ENCODE results near the gene SORBS1.

SORBS1 gene

DNA sequence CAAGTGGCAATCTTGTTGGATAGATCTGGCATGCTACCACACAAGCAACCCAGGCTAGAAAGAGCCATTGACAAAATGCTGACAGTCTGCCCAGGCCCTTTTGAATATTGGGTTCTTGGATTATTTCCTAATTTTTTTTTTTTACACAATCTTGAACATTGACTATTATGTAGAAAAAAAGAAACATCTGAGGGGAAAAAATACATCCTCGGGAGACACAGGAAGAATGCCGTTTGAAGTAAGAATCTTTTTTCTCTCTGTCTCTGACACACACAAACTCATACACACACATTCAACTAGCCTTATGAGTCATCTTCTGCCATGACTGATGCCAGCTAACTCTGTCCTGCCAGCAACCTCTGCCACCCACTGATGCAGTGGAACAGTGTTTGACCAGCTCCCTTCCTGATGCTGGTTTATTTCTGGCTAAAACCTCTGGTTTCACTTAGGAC lies 47.2 kb downstream of the SORBS1 start:
- no CpG with 5 or more reads among the region's 2 CpGs for WGBS, 2 experiments (ENCODE audit: insufficient coverage in 2 of 2)

DNA sequence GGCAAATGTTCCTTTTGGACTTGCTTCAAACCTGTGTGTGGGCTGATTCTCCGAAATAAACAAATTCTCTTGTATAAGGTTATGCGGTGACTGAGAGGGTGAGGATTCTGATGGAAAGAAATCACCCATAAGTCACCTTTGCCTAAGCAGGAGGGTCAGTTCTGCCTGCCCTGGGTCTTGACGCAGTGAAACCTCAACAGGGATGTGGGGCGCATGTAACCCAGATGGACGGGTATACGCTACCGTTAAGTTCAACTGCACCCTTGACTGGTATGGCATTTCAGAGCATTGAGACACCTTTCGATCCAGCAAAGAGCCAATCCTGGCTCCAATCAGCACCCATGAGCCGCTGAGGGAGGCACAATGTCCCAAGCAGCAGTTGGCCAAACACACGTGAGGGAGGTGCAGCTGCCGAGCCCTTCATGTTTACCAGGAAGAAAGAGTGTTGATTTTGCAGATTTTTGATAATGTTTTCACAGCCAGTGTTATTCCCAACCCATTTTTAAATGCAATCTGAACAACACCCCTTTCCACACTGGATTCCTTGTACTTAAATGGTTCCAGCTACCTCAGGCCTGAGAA lies 48.1 kb downstream of the SORBS1 start:
- 97% methylated on average over 8 to 10 of the region's 11 CpGs for WGBS, 2 experiments (ENCODE audit: insufficient coverage in 2 of 2)
- H3K4me1 ChIP-seq (ENCODE audit: control insufficient read depth, insufficient read depth, low read length, poor library complexity, severe bottlenecking), result peaks cover 29% of the 10 kb centered on the region
- no peaks in the 10 kb centered on the region for H3K9me3 ChIP-seq (ENCODE audit: control insufficient read depth, low read length)
- H3K36me3 ChIP-seq (ENCODE audit: control insufficient read depth, insufficient read depth, low read length), result no peaks in the 10 kb centered on the region
- no peak overlapping the region for H3K27ac ChIP-seq (ENCODE audit: low read depth, low read length, severe bottlenecking)
- H3K4me3 ChIP-seq (ENCODE audit: extremely low read depth, insufficient read depth, low read length, poor library complexity, severe bottlenecking), result no peak overlapping the region

More for the DNA sequence above, 47.2 kb downstream of the SORBS1 start:
- H3K9me3 ChIP-seq (ENCODE audit: control insufficient read depth, low read length), result no peaks in the 10 kb centered on the region
- peaks cover 25% of the 10 kb centered on the region for H3K4me1 ChIP-seq (ENCODE audit: control insufficient read depth, insufficient read depth, low read length, poor library complexity, severe bottlenecking)
- H3K4me3 ChIP-seq (ENCODE audit: extremely low read depth, insufficient read depth, low read length, poor library complexity, severe bottlenecking), result no peak overlapping the region
- H3K27ac ChIP-seq (ENCODE audit: low read depth, low read length, severe bottlenecking), result no peak overlapping the region
- H3K36me3 ChIP-seq (ENCODE audit: control insufficient read depth, insufficient read depth, low read length), result no peaks in the 10 kb centered on the region

DNA sequence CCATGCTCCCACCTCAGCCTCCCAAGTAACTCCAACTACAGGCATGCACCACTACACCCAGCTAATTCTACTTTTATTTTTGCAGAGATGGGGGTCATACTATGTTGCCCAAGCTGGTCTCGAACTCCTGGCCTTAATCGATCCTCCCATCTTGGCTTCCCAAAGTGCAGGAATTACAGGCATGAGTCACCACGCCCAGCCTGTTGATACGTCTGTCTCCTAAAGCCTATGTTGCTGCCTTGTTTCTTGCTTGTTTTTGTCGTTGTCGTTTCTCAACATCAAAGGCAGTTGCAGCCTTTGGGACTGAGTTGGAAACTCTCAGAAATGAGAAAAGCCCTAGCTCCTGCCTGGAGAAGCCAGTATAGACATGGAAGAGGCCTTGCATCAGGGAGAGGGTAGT lies 49.9 kb downstream of the SORBS1 start:
- Histone ChIP-seq H3K27ac (ENCODE audit: low read depth, low read length, severe bottlenecking) (no peak overlapping the region), H3K4me3 (ENCODE audit: extremely low read depth, insufficient read depth, low read length, poor library complexity, severe bottlenecking) (no peak overlapping the region), H3K9me3 (ENCODE audit: control insufficient read depth, low read length) (no peaks in the 10 kb centered on the region), H3K4me1 (ENCODE audit: control insufficient read depth, insufficient read depth, low read length, poor library complexity, severe bottlenecking) (peaks cover 25% of the 10 kb centered on the region), H3K36me3 (ENCODE audit: control insufficient read depth, insufficient read depth, low read length) (no peaks in the 10 kb centered on the region)
- WGBS, 2 experiments (ENCODE audit: insufficient coverage in 2 of 2), result 74 to 76% methylated on average over 6 of the region's 6 CpGs

DNA sequence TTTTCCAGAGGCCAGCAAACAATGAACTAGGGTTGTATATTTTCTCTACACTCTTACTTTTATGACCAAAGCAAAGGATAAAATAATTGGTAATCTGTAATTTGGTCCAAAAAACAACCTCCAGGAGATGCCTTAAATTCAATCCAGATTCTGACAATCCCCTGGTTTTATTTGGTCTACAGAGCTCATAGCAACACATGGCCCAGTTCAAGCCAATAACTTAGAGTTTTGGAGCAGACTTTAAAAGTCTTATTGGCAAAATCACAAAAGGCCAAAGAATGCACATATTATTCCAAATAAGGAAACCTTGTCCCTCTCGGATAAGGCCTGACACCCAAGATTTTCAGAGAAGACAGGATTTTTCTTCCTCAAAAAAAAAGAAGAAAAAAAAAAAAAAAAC lies 51.9 kb downstream of the SORBS1 start:
- Histone ChIP-seq H3K4me3 (ENCODE audit: extremely low read depth, insufficient read depth, low read length, poor library complexity, severe bottlenecking) (no peak overlapping the region), H3K4me1 (ENCODE audit: control insufficient read depth, insufficient read depth, low read length, poor library complexity, severe bottlenecking) (peaks cover 25% of the 10 kb centered on the region), H3K27ac (ENCODE audit: low read depth, low read length, severe bottlenecking) (peak overlapping the region; percentile 83), H3K36me3 (ENCODE audit: control insufficient read depth, insufficient read depth, low read length) (no peaks in the 10 kb centered on the region), H3K9me3 (ENCODE audit: control insufficient read depth, low read length) (no peaks in the 10 kb centered on the region)
- 100% methylated on average over 1 of the region's 1 CpG; no CpG with 5 or more reads in 1 of the 2 experiments for WGBS, 2 experiments (ENCODE audit: insufficient coverage in 2 of 2)

DNA sequence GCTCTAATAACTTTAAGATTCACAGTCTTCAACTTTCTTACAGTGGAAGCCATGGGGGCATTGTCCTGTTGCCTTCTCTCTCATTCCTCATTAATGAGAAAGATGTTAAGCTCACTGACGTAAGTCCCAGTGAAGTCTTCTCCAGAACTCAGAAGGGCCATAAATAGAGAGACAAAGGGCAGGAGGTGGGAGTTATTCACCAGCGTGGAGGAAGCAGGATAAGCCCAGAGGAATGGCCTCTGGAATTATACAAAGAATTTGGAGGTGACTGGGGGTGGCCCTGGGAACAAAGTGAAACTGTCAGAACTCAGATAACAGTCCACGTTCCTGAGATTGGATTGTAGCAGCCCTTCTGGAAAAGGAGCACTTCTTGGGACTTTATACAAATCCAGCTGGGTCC lies 52.4 kb downstream of the SORBS1 start:
- H3K4me1 ChIP-seq (ENCODE audit: control insufficient read depth, insufficient read depth, low read length, poor library complexity, severe bottlenecking), result peaks cover 24% of the 10 kb centered on the region
- H3K36me3 ChIP-seq (ENCODE audit: control insufficient read depth, insufficient read depth, low read length), result no peaks in the 10 kb centered on the region
- H3K27ac ChIP-seq (ENCODE audit: low read depth, low read length, severe bottlenecking), result peak overlapping the region; percentile 83
- no peak overlapping the region for H3K4me3 ChIP-seq (ENCODE audit: extremely low read depth, insufficient read depth, low read length, poor library complexity, severe bottlenecking)
- H3K9me3 ChIP-seq (ENCODE audit: control insufficient read depth, low read length), result no peaks in the 10 kb centered on the region
- WGBS, 2 experiments (ENCODE audit: insufficient coverage in 2 of 2), result 27 to 51% methylated on average over 3 of the region's 3 CpGs

DNA sequence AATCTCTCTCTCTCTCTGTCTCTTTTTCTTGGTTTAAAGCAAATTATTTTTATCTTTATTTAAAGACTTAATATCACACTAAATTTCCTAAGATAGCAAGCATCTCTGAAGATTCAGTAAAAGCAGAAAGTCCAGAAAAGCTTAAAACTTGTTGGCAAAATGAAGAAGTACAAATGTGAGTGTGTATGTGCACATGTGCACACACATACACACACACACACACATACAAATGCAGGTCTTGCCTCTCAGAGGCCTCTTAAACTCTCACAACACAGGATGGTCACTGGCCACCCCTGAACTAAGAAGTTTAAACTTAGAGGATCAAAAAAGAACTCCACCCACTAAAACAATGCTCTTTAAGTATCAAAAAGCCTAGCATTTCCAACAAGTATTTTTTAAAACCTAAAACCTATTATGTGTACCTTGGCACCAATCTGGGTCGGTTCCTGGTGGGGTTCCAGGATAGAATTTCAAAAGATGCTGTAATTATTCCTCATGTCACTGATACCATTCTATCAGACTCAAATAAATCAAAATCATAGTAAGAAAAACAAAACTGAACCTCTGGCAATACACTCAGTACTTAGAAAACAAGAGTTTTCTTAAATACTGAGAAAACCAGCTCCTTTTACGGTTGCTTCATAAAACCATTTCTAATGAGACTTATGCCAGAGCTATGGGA lies 55.0 kb downstream of the SORBS1 start:
- 90% methylated on average over 1 of the region's 2 CpGs; no CpG with 5 or more reads in 1 of the 2 experiments for WGBS, 2 experiments (ENCODE audit: insufficient coverage in 2 of 2)
- H3K27ac ChIP-seq (ENCODE audit: low read depth, low read length, severe bottlenecking), result no peak overlapping the region

GRCh38 chr10:95505641-95506040 lies 55.5 kb downstream of the SORBS1 start:
- Histone ChIP-seq H3K4me3 (ENCODE audit: extremely low read depth, insufficient read depth, low read length, poor library complexity, severe bottlenecking) (no peak overlapping the region), H3K36me3 (ENCODE audit: control insufficient read depth, insufficient read depth, low read length) (no peaks in the 10 kb centered on the region), H3K4me1 (ENCODE audit: control insufficient read depth, insufficient read depth, low read length, poor library complexity, severe bottlenecking) (peaks cover 20% of the 10 kb centered on the region), H3K9me3 (ENCODE audit: control insufficient read depth, low read length) (no peaks in the 10 kb centered on the region), H3K27ac (ENCODE audit: low read depth, low read length, severe bottlenecking) (no peak overlapping the region)
- WGBS, 2 experiments (ENCODE audit: insufficient coverage in 2 of 2), result 70 to 79% methylated on average over 2 of the region's 3 CpGs

More for the DNA sequence above, 55.0 kb downstream of the SORBS1 start:
- peaks cover 22% of the 10 kb centered on the region for H3K4me1 ChIP-seq (ENCODE audit: control insufficient read depth, insufficient read depth, low read length, poor library complexity, severe bottlenecking)
- no peaks in the 10 kb centered on the region for H3K36me3 ChIP-seq (ENCODE audit: control insufficient read depth, insufficient read depth, low read length)
- H3K4me3 ChIP-seq (ENCODE audit: extremely low read depth, insufficient read depth, low read length, poor library complexity, severe bottlenecking), result no peak overlapping the region
- H3K9me3 ChIP-seq (ENCODE audit: control insufficient read depth, low read length), result no peaks in the 10 kb centered on the region

DNA sequence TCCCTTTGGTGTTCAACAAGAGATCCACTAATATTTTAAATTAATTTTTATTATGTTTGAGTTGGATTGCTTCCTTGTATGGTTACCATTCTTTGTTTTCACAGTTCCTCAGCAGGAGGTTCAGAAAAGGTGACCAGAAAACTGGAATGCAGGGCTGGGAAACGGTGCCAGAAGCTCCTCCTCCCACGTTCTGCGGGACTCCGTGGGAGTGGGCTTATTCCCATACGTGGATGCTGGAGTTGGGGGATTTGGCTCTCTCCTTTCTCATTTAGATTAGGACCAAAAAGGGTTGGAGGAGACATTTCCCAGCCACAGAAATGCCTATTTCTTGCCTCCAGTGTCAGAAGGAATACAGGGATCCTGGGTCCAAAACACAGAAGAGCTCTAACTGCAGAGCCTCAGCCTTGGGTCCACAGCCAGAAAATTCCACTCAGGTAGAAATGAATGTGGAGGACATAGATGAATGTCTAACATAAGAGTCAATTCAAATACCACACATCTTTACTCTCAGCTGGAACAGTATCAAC lies 56.0 kb downstream of the SORBS1 start:
- no peak overlapping the region for H3K27ac ChIP-seq (ENCODE audit: low read depth, low read length, severe bottlenecking)
- no peaks in the 10 kb centered on the region for H3K9me3 ChIP-seq (ENCODE audit: control insufficient read depth, low read length)
- no peak overlapping the region for H3K4me3 ChIP-seq (ENCODE audit: extremely low read depth, insufficient read depth, low read length, poor library complexity, severe bottlenecking)
- no peaks in the 10 kb centered on the region for H3K36me3 ChIP-seq (ENCODE audit: control insufficient read depth, insufficient read depth, low read length)
- peaks cover 20% of the 10 kb centered on the region for H3K4me1 ChIP-seq (ENCODE audit: control insufficient read depth, insufficient read depth, low read length, poor library complexity, severe bottlenecking)
- 22 to 33% methylated on average over 1 to 4 of the region's 5 CpGs for WGBS, 2 experiments (ENCODE audit: insufficient coverage in 2 of 2)

DNA sequence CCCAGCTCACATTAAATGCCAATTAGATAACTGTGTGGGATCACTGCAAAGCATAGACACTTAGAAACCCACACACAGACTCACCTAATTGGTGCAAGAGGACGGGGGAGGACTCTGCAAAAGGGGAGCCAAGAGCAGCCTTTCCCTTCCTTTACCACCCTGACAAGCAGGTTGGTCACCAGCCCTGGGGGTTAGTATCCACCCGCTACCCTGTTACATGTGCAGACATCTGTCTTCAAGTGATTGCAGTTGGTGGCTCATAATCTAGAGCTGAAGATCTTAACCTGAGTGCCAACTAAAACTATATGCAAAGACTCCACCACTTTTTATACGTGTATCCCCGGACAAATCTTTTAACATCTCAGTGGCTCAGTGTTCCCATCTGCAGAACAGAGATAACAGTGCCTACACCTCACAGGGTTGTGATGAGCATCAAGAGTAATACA lies 56.9 kb downstream of the SORBS1 start:
- Histone ChIP-seq H3K27ac (ENCODE audit: low read depth, low read length, severe bottlenecking) (no peak overlapping the region), H3K4me1 (ENCODE audit: control insufficient read depth, insufficient read depth, low read length, poor library complexity, severe bottlenecking) (peaks cover 18% of the 10 kb centered on the region), H3K36me3 (ENCODE audit: control insufficient read depth, insufficient read depth, low read length) (no peaks in the 10 kb centered on the region), H3K9me3 (ENCODE audit: control insufficient read depth, low read length) (no peaks in the 10 kb centered on the region), H3K4me3 (ENCODE audit: extremely low read depth, insufficient read depth, low read length, poor library complexity, severe bottlenecking) (no peak overlapping the region)
- WGBS, 2 experiments (ENCODE audit: insufficient coverage in 2 of 2), result 86 to 100% methylated on average over 2 of the region's 4 CpGs

- no peaks in the 10 kb centered on the region for H3K9me3 ChIP-seq (ENCODE audit: control insufficient read depth, low read length)
- no peak overlapping the region for H3K27ac ChIP-seq (ENCODE audit: low read depth, low read length, severe bottlenecking)
- no peaks in the 10 kb centered on the region for H3K36me3 ChIP-seq (ENCODE audit: control insufficient read depth, insufficient read depth, low read length)
- H3K4me1 ChIP-seq (ENCODE audit: control insufficient read depth, insufficient read depth, low read length, poor library complexity, severe bottlenecking), result peaks cover 12% of the 10 kb centered on the region
- H3K4me3 ChIP-seq (ENCODE audit: extremely low read depth, insufficient read depth, low read length, poor library complexity, severe bottlenecking), result no peak overlapping the region
- WGBS, 2 experiments (ENCODE audit: insufficient coverage in 2 of 2), result 83 to 100% methylated on average over 1 to 2 of the region's 3 CpGs
These were observed 57.6 kb downstream of the SORBS1 start for GRCh38 chr10:95503526-95503925.

- H3K4me1 ChIP-seq (ENCODE audit: control insufficient read depth, insufficient read depth, low read length, poor library complexity, severe bottlenecking), result peaks cover 6% of the 10 kb centered on the region
- H3K9me3 ChIP-seq (ENCODE audit: control insufficient read depth, low read length), result no peaks in the 10 kb centered on the region
- no peak overlapping the region for H3K4me3 ChIP-seq (ENCODE audit: extremely low read depth, insufficient read depth, low read length, poor library complexity, severe bottlenecking)
- no peak overlapping the region for H3K27ac ChIP-seq (ENCODE audit: low read depth, low read length, severe bottlenecking)
- H3K36me3 ChIP-seq (ENCODE audit: control insufficient read depth, insufficient read depth, low read length), result no peaks in the 10 kb centered on the region
These were observed 58.2 kb downstream of the SORBS1 start for GRCh38 chr10:95503001-95503400.
